Smooth muscle cell (in vitro differentiated cells): ENCODE results near the gene TSPAN9. TPM values are rescaled to one million over a fixed set of nuclear protein-coding genes. Genes with fewer than 3 reads are reported as not detected.

Source experiments
- DNase-seq: peaks from one replicate; lab custom pipeline; 2025; ENCODE audit not compliant: unreplicated experiment; lab: John Stamatoyannopoulos, UW
- H2AFZ ChIP-seq: fragments of 200-600 bp; sonication (generic); 2 replicates; pipeline ENCODE4 v1.6.0; 2016; ENCODE audit warnings: antibody characterized with exemption, low read depth, mild to moderate bottlenecking
- H3F3A ChIP-seq: fragments of 200-600 bp; sonication (generic); 2 replicates; pipeline ENCODE4 v1.6.0; 2017; ENCODE audit warnings: antibody characterized with exemption, low read depth
- H3K27ac ChIP-seq: fragments of 200-600 bp; sonication (generic); 2 replicates; pipeline ENCODE4 v1.5.1; 2016; ENCODE audit warnings: low read depth, mild to moderate bottlenecking
- H3K27me3 ChIP-seq: fragments of 200-600 bp; sonication (generic); 2 replicates; pipeline ENCODE4 v1.6.1; 2016; ENCODE audit warnings: low read depth, mild to moderate bottlenecking
- H3K36me3 ChIP-seq: fragments of 200-600 bp; sonication (generic); 2 replicates; pipeline ENCODE4 v1.5.1; 2016; ENCODE audit warnings: low read depth
- H3K4me1 ChIP-seq: fragments of 200-600 bp; sonication (generic); 2 replicates; pipeline ENCODE4 v1.5.1; 2016; ENCODE audit warnings: low read depth
- H3K4me2 ChIP-seq: fragments of 200-600 bp; sonication (generic); 2 replicates; pipeline ENCODE4 v1.6.0; 2016; ENCODE audit warnings: mild to moderate bottlenecking
- H3K4me3 ChIP-seq: fragments of 200-600 bp; sonication (generic); 2 replicates; pipeline ENCODE4 v1.5.1; 2016; ENCODE audit warnings: mild to moderate bottlenecking
- H3K79me2 ChIP-seq: fragments of 200-600 bp; sonication (generic); 2 replicates; pipeline ENCODE4 v1.6.0; 2016; ENCODE audit warnings: low read depth, mild to moderate bottlenecking
- H3K9ac ChIP-seq: fragments of 200-600 bp; sonication (generic); 2 replicates; pipeline ENCODE4 v1.6.0; 2016; ENCODE audit warnings: low read depth
- H3K9me3 ChIP-seq: fragments of 200-600 bp; sonication (generic); replicated peaks from 2 replicates; pipeline ENCODE4 v1.5.1; 2016; ENCODE audit warnings: low read depth
- H4K20me1 ChIP-seq: fragments of 200-600 bp; sonication (generic); 2 replicates; pipeline ENCODE4 v1.6.0; 2016; ENCODE audit warnings: low read depth
- WGBS: methylation state at CpG from one replicate; pipeline ENCODE4 v1.1.7; 2016; ENCODE audit warnings: low lambda C conversion rate; 5-methylcytosine and 5-hydroxymethylcytosine counted together
- polyA plus RNA-seq: library from polyadenylated mRNA; unstranded; fragments of >200 nt; fragmentation: Nextera tagmentation; extraction: Ambion mirVana; gene quantifications from 2 replicates; pipeline ENCODE4 v1.2.1, GENCODE V29; 2016
- total RNA-seq: library from RNA; depleted of rRNA; stranded (reverse); fragments of >200 nt; gene quantifications from 2 replicates; pipeline ENCODE4 v1.2.3, GENCODE V29; 2014
- TF ChIP-seq, protein P1 (sequence below): fragments of 200-600 bp; sonication (generic); IDR thresholded peaks from 2 replicates; pipeline ENCODE4 v1.5.1; 2017; ENCODE audit warnings: borderline replicate concordance, mild to moderate bottlenecking, antibody characterized with exemption; ENCODE audit not compliant: insufficient read depth, poor library complexity, severe bottlenecking

Gene TSPAN9
- total and polyA plus RNA-seq, 2 experiments from 2014 or later: 17.7 to 29.8 TPM

DNA sequence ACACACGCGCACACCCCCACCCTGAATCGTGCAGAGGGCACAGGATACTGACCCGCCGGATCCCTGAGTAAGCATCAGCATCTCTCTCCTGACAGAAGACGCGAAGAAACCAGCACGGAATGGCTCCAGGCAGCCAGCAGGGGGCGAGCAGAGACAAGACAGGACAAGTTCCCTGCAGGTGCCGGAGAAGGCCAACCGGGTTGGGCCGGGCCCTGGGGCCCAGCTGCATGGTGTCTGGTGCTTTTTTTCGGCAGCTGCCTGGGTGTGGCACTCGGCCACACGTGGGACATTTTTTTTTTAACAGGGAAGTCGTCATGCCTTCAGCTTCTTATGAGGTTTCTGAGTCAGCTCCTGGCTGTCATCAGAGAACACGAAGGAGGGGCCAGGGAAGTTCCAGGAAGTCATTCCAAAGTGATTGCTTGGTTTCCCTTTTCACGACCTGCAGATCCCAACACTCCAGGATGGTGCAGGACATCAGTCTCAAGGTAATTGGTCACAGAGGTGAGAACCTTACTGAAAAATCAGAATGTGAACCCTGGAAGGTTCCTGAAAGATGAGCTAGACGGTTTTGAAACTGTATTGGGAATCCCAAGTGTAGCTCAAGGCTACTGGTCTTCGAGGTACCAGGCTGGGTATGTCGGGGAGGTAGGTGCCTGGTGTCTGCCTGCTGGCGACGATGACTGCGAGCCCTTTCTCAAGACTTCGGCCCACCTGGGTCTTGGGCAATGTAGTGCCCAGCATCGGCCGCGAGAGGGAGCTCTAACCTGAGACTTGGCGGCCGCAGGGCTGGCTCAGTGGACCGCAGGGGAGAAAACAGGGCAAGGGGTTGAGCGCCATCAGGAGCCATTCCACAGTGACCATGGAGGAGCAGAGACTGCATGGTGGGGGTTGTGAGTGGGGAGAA is 223.0 kb downstream of the TSPAN9 start:
- no peaks in the 10 kb centered on the region for H3F3A ChIP-seq
- no peaks in the 10 kb centered on the region for H3K27me3 ChIP-seq
- no peaks in the 10 kb centered on the region for H3K9me3 ChIP-seq
- no peaks in the 10 kb centered on the region for H4K20me1 ChIP-seq
- H3K4me2 ChIP-seq: peak overlapping the region; percentile 83
- peak; percentile 39 for DNase-seq
- H3K79me2 ChIP-seq: no peaks in the 10 kb centered on the region
- peak overlapping the region; percentile 70 for H3K9ac ChIP-seq
- H2AFZ ChIP-seq: no peak overlapping the region
- peaks cover 4% of the 10 kb centered on the region for H3K4me1 ChIP-seq
- H3K4me3 ChIP-seq: peak overlapping the region; percentile 35
- peak overlapping the region; percentile 87 for H3K27ac ChIP-seq
- TF ChIP-seq, protein P1, sequence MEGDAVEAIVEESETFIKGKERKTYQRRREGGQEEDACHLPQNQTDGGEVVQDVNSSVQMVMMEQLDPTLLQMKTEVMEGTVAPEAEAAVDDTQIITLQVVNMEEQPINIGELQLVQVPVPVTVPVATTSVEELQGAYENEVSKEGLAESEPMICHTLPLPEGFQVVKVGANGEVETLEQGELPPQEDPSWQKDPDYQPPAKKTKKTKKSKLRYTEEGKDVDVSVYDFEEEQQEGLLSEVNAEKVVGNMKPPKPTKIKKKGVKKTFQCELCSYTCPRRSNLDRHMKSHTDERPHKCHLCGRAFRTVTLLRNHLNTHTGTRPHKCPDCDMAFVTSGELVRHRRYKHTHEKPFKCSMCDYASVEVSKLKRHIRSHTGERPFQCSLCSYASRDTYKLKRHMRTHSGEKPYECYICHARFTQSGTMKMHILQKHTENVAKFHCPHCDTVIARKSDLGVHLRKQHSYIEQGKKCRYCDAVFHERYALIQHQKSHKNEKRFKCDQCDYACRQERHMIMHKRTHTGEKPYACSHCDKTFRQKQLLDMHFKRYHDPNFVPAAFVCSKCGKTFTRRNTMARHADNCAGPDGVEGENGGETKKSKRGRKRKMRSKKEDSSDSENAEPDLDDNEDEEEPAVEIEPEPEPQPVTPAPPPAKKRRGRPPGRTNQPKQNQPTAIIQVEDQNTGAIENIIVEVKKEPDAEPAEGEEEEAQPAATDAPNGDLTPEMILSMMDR: peak; percentile 99
- no peaks in the 10 kb centered on the region for H3K36me3 ChIP-seq
- WGBS: 5% methylated on average over 32 of the region's 32 CpGs

DNA sequence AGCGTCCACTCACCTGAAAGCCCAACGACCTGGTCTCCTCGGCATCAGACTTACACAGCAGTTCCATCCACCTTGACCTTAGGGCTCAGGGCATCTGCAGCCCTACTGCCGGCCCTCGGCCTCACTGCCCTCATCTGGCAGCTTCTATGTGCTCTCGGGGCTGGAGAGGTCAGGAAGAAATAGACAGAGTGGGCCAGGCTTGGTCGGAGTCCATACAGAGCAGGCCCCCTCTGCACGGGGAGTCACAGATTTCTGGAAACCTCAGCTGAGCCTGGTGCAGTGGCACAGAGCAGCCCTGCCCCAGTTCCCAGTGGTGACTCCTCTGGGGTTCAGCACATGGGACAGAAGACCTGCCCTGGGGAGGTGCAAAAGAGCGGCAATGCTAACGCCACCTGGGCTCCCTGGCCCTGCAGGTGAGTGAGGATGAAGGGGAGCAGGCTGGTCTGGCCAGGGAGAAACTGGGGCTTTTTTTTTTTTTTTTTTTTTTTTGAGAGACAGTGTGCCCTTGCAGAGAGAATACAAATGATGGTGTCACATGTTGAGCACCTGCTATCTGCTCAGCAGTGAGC is 223.7 kb downstream of the TSPAN9 start:
- Histone ChIP-seq H2AFZ (no peak overlapping the region), H3K9ac (no peak overlapping the region)

DNA sequence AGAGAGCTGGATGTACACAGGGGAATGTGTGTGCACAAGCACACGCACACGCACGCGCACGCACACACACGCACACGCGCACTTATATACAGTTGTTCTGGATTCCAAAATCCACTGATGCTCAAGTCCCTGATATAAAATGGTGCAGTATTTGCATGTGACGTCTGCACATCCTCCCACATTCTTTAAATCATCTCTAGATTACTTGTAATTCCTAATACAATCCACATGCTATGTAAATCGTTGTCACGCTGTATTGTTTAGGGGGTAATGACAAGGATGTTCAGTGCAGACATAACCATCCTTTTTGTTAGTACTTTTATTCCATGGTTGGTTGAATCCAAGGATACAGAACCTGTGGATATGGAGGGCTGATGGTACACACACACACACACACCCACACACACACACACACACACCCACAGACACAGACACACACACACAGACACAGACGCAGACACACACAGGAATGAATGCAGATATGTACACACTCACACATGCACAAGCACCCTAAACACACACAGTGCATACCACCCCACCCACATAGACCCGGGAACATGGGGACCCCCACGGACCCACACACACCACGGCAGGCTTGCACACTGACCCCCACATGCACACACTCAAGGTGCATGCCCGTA is 225.3 kb downstream of the TSPAN9 start:
- H3K4me1 ChIP-seq: peaks cover 4% of the 10 kb centered on the region
- no peak overlapping the region for H2AFZ ChIP-seq
- 93% methylated on average over 16 of the region's 16 CpGs for WGBS
- no peak overlapping the region for H3K27ac ChIP-seq
- H3K4me3 ChIP-seq: no peak overlapping the region
- TF ChIP-seq, protein P1: no peak
- H3K79me2 ChIP-seq: no peaks in the 10 kb centered on the region
- no peaks in the 10 kb centered on the region for H4K20me1 ChIP-seq
- H3K4me2 ChIP-seq: no peak overlapping the region
- H3K9me3 ChIP-seq: no peaks in the 10 kb centered on the region
- no peak for DNase-seq
- no peaks in the 10 kb centered on the region for H3K27me3 ChIP-seq
- no peaks in the 10 kb centered on the region for H3F3A ChIP-seq
- no peaks in the 10 kb centered on the region for H3K36me3 ChIP-seq
- no peak overlapping the region for H3K9ac ChIP-seq

More for the DNA sequence above, 223.7 kb downstream of the TSPAN9 start:
- no peaks in the 10 kb centered on the region for H3K9me3 ChIP-seq
- 63% methylated on average over 10 of the region's 10 CpGs for WGBS
- no peak overlapping the region for H3K27ac ChIP-seq
- H3K4me1 ChIP-seq: peaks cover 4% of the 10 kb centered on the region
- DNase-seq: no peak
- no peaks in the 10 kb centered on the region for H3K27me3 ChIP-seq
- no peaks in the 10 kb centered on the region for H3K36me3 ChIP-seq
- H3K4me3 ChIP-seq: no peak overlapping the region
- TF ChIP-seq, protein P1: no peak
- no peaks in the 10 kb centered on the region for H3F3A ChIP-seq
- peak overlapping the region; percentile 83 for H3K4me2 ChIP-seq
- H3K79me2 ChIP-seq: no peaks in the 10 kb centered on the region
- no peaks in the 10 kb centered on the region for H4K20me1 ChIP-seq
